ENCODE results near the gene RAP1B.
"Not testable (repeated sequence)": the region's sequence is repeated elsewhere in the genome, so short reads cannot be mapped to it uniquely, and the experiment has no call there.

The RAP1B gene

GRCh38 chr12:68636268-68636667 lies 25.6 kb downstream of the RAP1B start:
- DNase-seq (ENCODE audit: low read depth): no peak

- not testable (repeated sequence) for DNase-seq (ENCODE audit: low read depth)
Measured at GRCh38 chr12:68637439-68637838, 26.7 kb downstream of the RAP1B start.

- DNase-seq (ENCODE audit: low read depth): no peak
Measured at GRCh38 chr12:68638171-68638570, 27.5 kb downstream of the RAP1B start.

GRCh38 chr12:68638721-68639395 lies 28.2 kb downstream of the RAP1B start:
- DNase-seq (ENCODE audit: low read depth): no peak

GRCh38 chr12:68639396-68639767 lies 28.7 kb downstream of the RAP1B start:
- DNase-seq (ENCODE audit: low read depth): no peak

GRCh38 chr12:68641138-68641537 lies 30.4 kb downstream of the RAP1B start:
- no peak for DNase-seq (ENCODE audit: low read depth)

GRCh38 chr12:68646484-68646883 lies 35.8 kb downstream of the RAP1B start:
- no peak for DNase-seq (ENCODE audit: low read depth)

GRCh38 chr12:68647507-68647906 lies 36.8 kb downstream of the RAP1B start:
- DNase-seq (ENCODE audit: low read depth): no peak

GRCh38 chr12:68648179-68648578 lies 37.5 kb downstream of the RAP1B start:
- DNase-seq (ENCODE audit: low read depth): no peak

GRCh38 chr12:68665016-68665569 lies 54.4 kb downstream of the RAP1B start:
- no peak for DNase-seq (ENCODE audit: low read depth)

GRCh38 chr12:68667291-68667690 lies 56.6 kb downstream of the RAP1B start:
- no peak for DNase-seq (ENCODE audit: low read depth)

- no peak for DNase-seq (ENCODE audit: low read depth)
Measured at GRCh38 chr12:68667896-68668295, 57.2 kb downstream of the RAP1B start.

GRCh38 chr12:68671179-68671578 lies 60.5 kb downstream of the RAP1B start:
- no peak for DNase-seq (ENCODE audit: low read depth)

GRCh38 chr12:68673788-68674187 lies 63.1 kb downstream of the RAP1B start:
- no peak for DNase-seq (ENCODE audit: low read depth)

- no peak for DNase-seq (ENCODE audit: low read depth)
Measured at GRCh38 chr12:68674376-68674775, 63.7 kb downstream of the RAP1B start.

- peak; percentile 63 for DNase-seq (ENCODE audit: low read depth)
Measured at GRCh38 chr12:68675101-68675842, 64.6 kb downstream of the RAP1B start.

- not testable (repeated sequence) for DNase-seq (ENCODE audit: low read depth)
Measured at GRCh38 chr12:68676854-68677253, 66.2 kb downstream of the RAP1B start.

GRCh38 chr12:68686262-68686594 lies 75.5 kb downstream of the RAP1B start:
- no peak for DNase-seq (ENCODE audit: low read depth)

- peak; percentile 99 for DNase-seq (ENCODE audit: low read depth)
Measured at GRCh38 chr12:68686595-68687521, 76.2 kb downstream of the RAP1B start, which contains the start of gene NUP107. TSS of gene NUP107 (plus strand) at chr12:68686978. CDS start at chr12:68687066, 88 bp downstream.

- DNase-seq (ENCODE audit: low read depth): no peak
Measured at GRCh38 chr12:68695454-68695853, 84.8 kb downstream of the RAP1B start.

- DNase-seq (ENCODE audit: low read depth): no peak
Measured at GRCh38 chr12:68699486-68699885, 88.8 kb downstream of the RAP1B start.

All from activated T-cell treated with anti-CD3 and anti-CD28 coated beads for 1 hour (primary cell).